ENCODE measurements around the gene GAGE12D.
"Not testable (repeated sequence)": the region's sequence is repeated elsewhere in the genome, so short reads cannot be mapped to it uniquely, and the experiment has no call there.

Gene GAGE12D

GRCh38 chrX:49541433-49541832 lies at the start of gene GAGE12D:
GAGE12D (plus strand) TSS chrX:49541733; CDS start chrX:49542888, 1,155 bp downstream.
- not testable (repeated sequence) for H3K4me1 ChIP-seq (ENCODE audit: insufficient read depth, low read length); H3K9ac ChIP-seq (ENCODE audit: low read length); H3K9me3 ChIP-seq (ENCODE audit: low read length); H3K36me3 ChIP-seq (ENCODE audit: insufficient read depth, low read length); H3K4me3 ChIP-seq (ENCODE audit: low read depth in 1 of 2, low read length in 2 of 2); H3K27me3 ChIP-seq (ENCODE audit: control insufficient read depth in 1 of 2, insufficient read depth in 2 of 2, low read length in 2 of 2); H3K27ac ChIP-seq (ENCODE audit: low read depth, low read length)

GRCh38 chrX:49531877-49532276 lies 9.7 kb upstream of the GAGE12D start, which contains the start of gene GAGE12C:
GAGE12C (plus strand) TSS chrX:49532177; CDS start chrX:49533332, 1,155 bp downstream.
- H3K27ac ChIP-seq (ENCODE audit: low read depth, low read length); H3K27me3 ChIP-seq (ENCODE audit: control insufficient read depth in 1 of 2, insufficient read depth in 2 of 2, low read length in 2 of 2): not testable (repeated sequence)

GRCh38 chrX:49550989-49551388 lies 9.5 kb downstream of the GAGE12D start, which contains the start of gene GAGE12E:
GAGE12E (plus strand) TSS chrX:49551289; CDS start chrX:49552444, 1,155 bp downstream.
- H3K9me3 ChIP-seq (ENCODE audit: low read length); H3K27ac ChIP-seq (ENCODE audit: low read depth, low read length); H3K4me1 ChIP-seq (ENCODE audit: insufficient read depth, low read length); H3K9ac ChIP-seq (ENCODE audit: low read length); H3K4me3 ChIP-seq (ENCODE audit: low read depth in 1 of 2, low read length in 2 of 2); H3K27me3 ChIP-seq (ENCODE audit: control insufficient read depth in 1 of 2, insufficient read depth in 2 of 2, low read length in 2 of 2); H3K36me3 ChIP-seq (ENCODE audit: insufficient read depth, low read length): not testable (repeated sequence)

More at GRCh38 chrX:49531877-49532276, 9.7 kb upstream of the GAGE12D start, which contains the start of gene GAGE12C:
- H3K4me1 ChIP-seq (ENCODE audit: insufficient read depth, low read length); H3K9ac ChIP-seq (ENCODE audit: low read length); H3K9me3 ChIP-seq (ENCODE audit: low read length); H3K4me3 ChIP-seq (ENCODE audit: low read depth in 1 of 2, low read length in 2 of 2); H3K36me3 ChIP-seq (ENCODE audit: insufficient read depth, low read length): not testable (repeated sequence)

- not testable (repeated sequence) for H3K9ac ChIP-seq (ENCODE audit: low read length); H3K36me3 ChIP-seq (ENCODE audit: insufficient read depth, low read length); H3K4me3 ChIP-seq (ENCODE audit: low read depth in 1 of 2, low read length in 2 of 2); H3K9me3 ChIP-seq (ENCODE audit: low read length); H3K4me1 ChIP-seq (ENCODE audit: insufficient read depth, low read length); H3K27me3 ChIP-seq (ENCODE audit: control insufficient read depth in 1 of 2, insufficient read depth in 2 of 2, low read length in 2 of 2); H3K27ac ChIP-seq (ENCODE audit: low read depth, low read length)
Observed at GRCh38 chrX:49560542-49560941, 19.0 kb downstream of the GAGE12D start, which contains the start of gene GAGE12F. GAGE12F (plus strand) TSS chrX:49560842; CDS start chrX:49561997, 1,155 bp downstream.

GRCh38 chrX:49568728-49569127 lies 27.2 kb downstream of the GAGE12D start:
- H3K9me3 ChIP-seq (ENCODE audit: low read length) = not testable (repeated sequence)

GRCh38 chrX:49569152-49569551 lies 27.6 kb downstream of the GAGE12D start:
- not testable (repeated sequence) for H3K27me3 ChIP-seq (ENCODE audit: control insufficient read depth in 1 of 2, insufficient read depth in 2 of 2, low read length in 2 of 2); H3K4me3 ChIP-seq (ENCODE audit: low read depth in 1 of 2, low read length in 2 of 2); H3K36me3 ChIP-seq (ENCODE audit: insufficient read depth, low read length); H3K9me3 ChIP-seq (ENCODE audit: low read length); H3K9ac ChIP-seq (ENCODE audit: low read length); H3K27ac ChIP-seq (ENCODE audit: low read depth, low read length); H3K4me1 ChIP-seq (ENCODE audit: insufficient read depth, low read length)

More at GRCh38 chrX:49568728-49569127, 27.2 kb downstream of the GAGE12D start:
- H3K27ac ChIP-seq (ENCODE audit: low read depth, low read length); H3K36me3 ChIP-seq (ENCODE audit: insufficient read depth, low read length); H3K4me3 ChIP-seq (ENCODE audit: low read depth in 1 of 2, low read length in 2 of 2); H3K4me1 ChIP-seq (ENCODE audit: insufficient read depth, low read length); H3K9ac ChIP-seq (ENCODE audit: low read length); H3K27me3 ChIP-seq (ENCODE audit: control insufficient read depth in 1 of 2, insufficient read depth in 2 of 2, low read length in 2 of 2): not testable (repeated sequence)

- H3K27me3 ChIP-seq (ENCODE audit: control insufficient read depth in 1 of 2, insufficient read depth in 2 of 2, low read length in 2 of 2); H3K4me3 ChIP-seq (ENCODE audit: low read depth in 1 of 2, low read length in 2 of 2); H3K9ac ChIP-seq (ENCODE audit: low read length); H3K27ac ChIP-seq (ENCODE audit: low read depth, low read length); H3K9me3 ChIP-seq (ENCODE audit: low read length); H3K36me3 ChIP-seq (ENCODE audit: insufficient read depth, low read length); H3K4me1 ChIP-seq (ENCODE audit: insufficient read depth, low read length): not testable (repeated sequence)
Observed at GRCh38 chrX:49570100-49570499, 28.6 kb downstream of the GAGE12D start, which contains the start of gene GAGE12G. GAGE12G (plus strand) TSS chrX:49570400; CDS start chrX:49571555, 1,155 bp downstream.

- H3K4me1 ChIP-seq (ENCODE audit: insufficient read depth, low read length); H3K9ac ChIP-seq (ENCODE audit: low read length); H3K27ac ChIP-seq (ENCODE audit: low read depth, low read length); H3K9me3 ChIP-seq (ENCODE audit: low read length); H3K27me3 ChIP-seq (ENCODE audit: control insufficient read depth in 1 of 2, insufficient read depth in 2 of 2, low read length in 2 of 2); H3K4me3 ChIP-seq (ENCODE audit: low read depth in 1 of 2, low read length in 2 of 2); H3K36me3 ChIP-seq (ENCODE audit: insufficient read depth, low read length): not testable (repeated sequence)
Observed at GRCh38 chrX:49579649-49580048, 38.1 kb downstream of the GAGE12D start, which contains the start of gene GAGE12H. GAGE12H (plus strand) TSS chrX:49579949; CDS start chrX:49581104, 1,155 bp downstream.

- H3K36me3 ChIP-seq (ENCODE audit: insufficient read depth, low read length); H3K9me3 ChIP-seq (ENCODE audit: low read length); H3K4me3 ChIP-seq (ENCODE audit: low read depth in 1 of 2, low read length in 2 of 2); H3K27me3 ChIP-seq (ENCODE audit: control insufficient read depth in 1 of 2, insufficient read depth in 2 of 2, low read length in 2 of 2); H3K9ac ChIP-seq (ENCODE audit: low read length); H3K27ac ChIP-seq (ENCODE audit: low read depth, low read length); H3K4me1 ChIP-seq (ENCODE audit: insufficient read depth, low read length): not testable (repeated sequence)
Observed at GRCh38 chrX:49589196-49589595, 47.7 kb downstream of the GAGE12D start, which contains the start of gene GAGE2A. GAGE2A (plus strand) TSS chrX:49589496; CDS start chrX:49590651, 1,155 bp downstream.

GRCh38 chrX:49589769-49590478 lies 48.4 kb downstream of the GAGE12D start:
- H3K27ac ChIP-seq (ENCODE audit: low read depth, low read length); H3K4me3 ChIP-seq (ENCODE audit: low read depth in 1 of 2, low read length in 2 of 2); H3K36me3 ChIP-seq (ENCODE audit: insufficient read depth, low read length); H3K4me1 ChIP-seq (ENCODE audit: insufficient read depth, low read length); H3K9ac ChIP-seq (ENCODE audit: low read length); H3K27me3 ChIP-seq (ENCODE audit: control insufficient read depth in 1 of 2, insufficient read depth in 2 of 2, low read length in 2 of 2); H3K9me3 ChIP-seq (ENCODE audit: low read length): not testable (repeated sequence)

- not testable (repeated sequence) for H3K4me1 ChIP-seq (ENCODE audit: insufficient read depth, low read length); H3K27me3 ChIP-seq (ENCODE audit: control insufficient read depth in 1 of 2, insufficient read depth in 2 of 2, low read length in 2 of 2); H3K36me3 ChIP-seq (ENCODE audit: insufficient read depth, low read length); H3K4me3 ChIP-seq (ENCODE audit: low read depth in 1 of 2, low read length in 2 of 2); H3K9me3 ChIP-seq (ENCODE audit: low read length); H3K9ac ChIP-seq (ENCODE audit: low read length); H3K27ac ChIP-seq (ENCODE audit: low read depth, low read length)
Observed at GRCh38 chrX:49590488-49590887, 49.0 kb downstream of the GAGE12D start.
